HT1080 (cell line): ENCODE data around the gene CCDC13. TPM values are rescaled to one million over a fixed set of nuclear protein-coding genes. Genes with fewer than 3 reads are reported as not detected.

Experiments used
- DNase-seq: peaks from one replicate; pipeline ENCODE4 v3.0.0-alpha.2; 2015; ENCODE audit warnings: low read depth
- total RNA-seq: library from RNA; depleted of rRNA; stranded (reverse); fragments of >200 nt; shearing (Covaris generic); gene quantifications from 2 replicates; pipeline ENCODE4 v1.2.3, GENCODE V29; 2014

The CCDC13 gene
- total RNA-seq, 1 experiment from 2014 or later: not detected

- no peak for DNase-seq
Observed at GRCh38 chr3:42753757-42754156, 19.3 kb downstream of the CCDC13 start.

GRCh38 chr3:42752961-42753360 lies 20.1 kb downstream of the CCDC13 start:
- no peak for DNase-seq

- no peak for DNase-seq
Observed at GRCh38 chr3:42752441-42752840, 20.6 kb downstream of the CCDC13 start.

GRCh38 chr3:42751609-42752008 lies 21.4 kb downstream of the CCDC13 start:
- no peak for DNase-seq

- no peak for DNase-seq
Observed at GRCh38 chr3:42750834-42751233, 22.2 kb downstream of the CCDC13 start.

GRCh38 chr3:42749753-42750231 lies 23.3 kb downstream of the CCDC13 start:
- peak; percentile 14 for DNase-seq

- no peak for DNase-seq
Observed at GRCh38 chr3:42749025-42749752, 23.9 kb downstream of the CCDC13 start.

GRCh38 chr3:42747581-42747980 lies 25.5 kb downstream of the CCDC13 start:
- no peak for DNase-seq

GRCh38 chr3:42746455-42747450 lies 26.3 kb downstream of the CCDC13 start:
- DNase-seq: no peak

- no peak for DNase-seq
Observed at GRCh38 chr3:42745776-42746454, 27.1 kb downstream of the CCDC13 start.

- no peak for DNase-seq
Observed at GRCh38 chr3:42745291-42745745, 27.7 kb downstream of the CCDC13 start.

- no peak for DNase-seq
Observed at GRCh38 chr3:42743204-42743995, 29.7 kb downstream of the CCDC13 start.

- DNase-seq: no peak
Observed at GRCh38 chr3:42742688-42743087, 30.4 kb downstream of the CCDC13 start.

GRCh38 chr3:42742259-42742658 lies 30.8 kb downstream of the CCDC13 start:
- no peak for DNase-seq

- no peak for DNase-seq
Observed at GRCh38 chr3:42741796-42742195, 31.3 kb downstream of the CCDC13 start.

GRCh38 chr3:42739401-42740158 lies 33.5 kb downstream of the CCDC13 start:
- DNase-seq: no peak

- no peak for DNase-seq
Observed at GRCh38 chr3:42736531-42736930, 36.5 kb downstream of the CCDC13 start.

- no peak for DNase-seq
Observed at GRCh38 chr3:42736081-42736480, 37.0 kb downstream of the CCDC13 start.

GRCh38 chr3:42735615-42736014 lies 37.4 kb downstream of the CCDC13 start:
- no peak for DNase-seq

- DNase-seq: no peak
Observed at GRCh38 chr3:42735019-42735418, 38.0 kb downstream of the CCDC13 start.
